Measurements from ENCODE around the gene DNPH1. TPM values are rescaled to one million over a fixed set of nuclear protein-coding genes. Genes with fewer than 3 reads are reported as not detected.

The DNPH1 gene
- polyA plus RNA-seq, 1 donor from 2014 or later = 48.3 TPM

GRCh38 chr6:43267619-43268354, 38.5 kb upstream of the DNPH1 start:
- TF ChIP-seq REST (IDR thresholded peaks at IDR 0.05; ENCODE audit: borderline replicate concordance) = no peak
- TF ChIP-seq EZH2 (IDR thresholded peaks at IDR 0.05; ENCODE audit: borderline replicate concordance, insufficient read depth, low read length, poor library complexity, severe bottlenecking) = no peak
- no peak for TF ChIP-seq SMC3 (conservative IDR thresholded peaks at IDR 0.05; ENCODE audit: poor library complexity)
- TF ChIP-seq MXI1 (conservative IDR thresholded peaks at IDR 0.05; ENCODE audit: poor library complexity, severe bottlenecking) = no peak
- no peak for TF ChIP-seq RAD21 (conservative IDR thresholded peaks at IDR 0.05)
- TF ChIP-seq TAF1 (IDR thresholded peaks at IDR 0.05; ENCODE audit: low read depth) = no peak
- no peak for TF ChIP-seq POLR2AphosphoS5 (IDR thresholded peaks at IDR 0.05)
- TF ChIP-seq CTCF (IDR thresholded peaks at IDR 0.05; ENCODE audit: poor library complexity, severe bottlenecking) = no peak
- no peak for TF ChIP-seq EP300 (conservative IDR thresholded peaks at IDR 0.05; ENCODE audit: poor library complexity, severe bottlenecking)
- H3F3A ChIP-seq (ENCODE audit: insufficient read depth, low read length, poor library complexity, severe bottlenecking) = no peaks in the 10 kb centered on the region
- no peaks in the 10 kb centered on the region for H3K27me3 ChIP-seq (ENCODE audit: insufficient read depth, low read depth, low read length)
- H4K20me1 ChIP-seq (ENCODE audit: insufficient read depth) = peaks cover 5% of the 10 kb centered on the region
- no peak overlapping the region for H3K27ac ChIP-seq (ENCODE audit: low read length)
- no peak overlapping the region for H2AFZ ChIP-seq (ENCODE audit: low read depth, low read length)
- no peaks in the 10 kb centered on the region for H3K9me2 ChIP-seq (ENCODE audit: insufficient read depth, low read length)
- no peak overlapping the region for H3K4me3 ChIP-seq (ENCODE audit: low read length)
- no peak overlapping the region for H3K9ac ChIP-seq (ENCODE audit: low read length)
- H3K4me2 ChIP-seq (ENCODE audit: low read length) = no peak overlapping the region
- no peaks in the 10 kb centered on the region for H3K36me3 ChIP-seq (ENCODE audit: insufficient read depth, low read length)
- H3K9me3 ChIP-seq (ENCODE audit: low read length) = no peaks in the 10 kb centered on the region
- H3K79me2 ChIP-seq (replicated peaks; ENCODE audit: insufficient read depth, low read length) = no peaks in the 10 kb centered on the region

- no peak overlapping the region for H3K9ac ChIP-seq (ENCODE audit: low read length)
- H3K4me3 ChIP-seq (ENCODE audit: low read length) = no peak overlapping the region
- H3F3A ChIP-seq (ENCODE audit: insufficient read depth, low read length, poor library complexity, severe bottlenecking) = no peaks in the 10 kb centered on the region
- no peak overlapping the region for H2AFZ ChIP-seq (ENCODE audit: low read depth, low read length)
- no peak for TF ChIP-seq REST (IDR thresholded peaks at IDR 0.05; ENCODE audit: borderline replicate concordance)
- TF ChIP-seq EZH2 (IDR thresholded peaks at IDR 0.05; ENCODE audit: borderline replicate concordance, insufficient read depth, low read length, poor library complexity, severe bottlenecking) = no peak
- TF ChIP-seq CTCF (IDR thresholded peaks at IDR 0.05; ENCODE audit: poor library complexity, severe bottlenecking) = no peak
- no peak for TF ChIP-seq POLR2AphosphoS5 (IDR thresholded peaks at IDR 0.05)
- no peak for TF ChIP-seq EP300 (conservative IDR thresholded peaks at IDR 0.05; ENCODE audit: poor library complexity, severe bottlenecking)
- no peaks in the 10 kb centered on the region for H3K9me3 ChIP-seq (ENCODE audit: low read length)
- peaks cover 5% of the 10 kb centered on the region for H4K20me1 ChIP-seq (ENCODE audit: insufficient read depth)
- no peaks in the 10 kb centered on the region for H3K36me3 ChIP-seq (ENCODE audit: insufficient read depth, low read length)
- H3K27me3 ChIP-seq (ENCODE audit: insufficient read depth, low read depth, low read length) = no peaks in the 10 kb centered on the region
- no peak overlapping the region for H3K27ac ChIP-seq (ENCODE audit: low read length)
- H3K4me2 ChIP-seq (ENCODE audit: low read length) = no peak overlapping the region
- H3K9me2 ChIP-seq (ENCODE audit: insufficient read depth, low read length) = no peaks in the 10 kb centered on the region
- no peaks in the 10 kb centered on the region for H3K79me2 ChIP-seq (replicated peaks; ENCODE audit: insufficient read depth, low read length)
Observed at GRCh38 chr6:43265564-43265963, 36.3 kb upstream of the DNPH1 start.

Data from neural cell (in vitro differentiated cells).